K562 (cell line): ENCODE results near the gene SYNM.

Experiments used
- CHD1 ChIP-seq: fragments of 200-600 bp; sonication (generic); IDR thresholded peaks from one replicate; pipeline ENCODE4 v1.6.1; 2012; ENCODE audit warnings: mild to moderate bottlenecking, moderate library complexity, low read length, inconsistent platforms
- CTCF ChIP-seq, 3 experiments: IDR thresholded peaks in 2 of 3; conservative IDR thresholded peaks in 1 of 3; 2 replicates each; pipeline ENCODE4 v1.5.1; 2011 to 2012; ENCODE audit warnings: low read length in 3 of 3, mild to moderate bottlenecking in 3 of 3, control low read depth in 2 of 3, improper control_type of control experiment in 1 of 3, inconsistent platforms in 1 of 3, low read depth in 1 of 3, mixed read lengths in 1 of 3, moderate library complexity in 1 of 3; ENCODE audit not compliant: insufficient read depth in 2 of 3
- CUX1 ChIP-seq: fragments of 200-800 bp; sonication (Bioruptor generic); IDR thresholded peaks from 2 replicates; pipeline ENCODE4 v1.6.1; 2016; ENCODE audit warnings: missing genetic modification characterization, missing compliant biosample characterization
- HEY1 ChIP-seq: fragments of 250-450 bp; sonication (Bioruptor Pico); IDR thresholded peaks from 2 replicates; pipeline ENCODE4 v1.5.0; 2020; ENCODE audit warnings: mild to moderate bottlenecking, moderate library complexity, borderline replicate concordance
- HMGN3 ChIP-seq: IDR thresholded peaks from 2 replicates; pipeline ENCODE4 v1.6.1; 2011; ENCODE audit warnings: borderline replicate concordance, low read depth, mild to moderate bottlenecking, mixed read lengths, low read length; ENCODE audit not compliant: insufficient read length; ENCODE audit errors: extremely low read depth
- MYC ChIP-seq, 2 experiments: fragments of 250-450 bp in 1 of 2; sonication (Bioruptor Pico) in 1 of 2; IDR thresholded peaks; 2 replicates each; pipeline versions ENCODE4 v1.5.1 to v1.6.1; 2012 to 2021; ENCODE audit warnings: low read depth in 2 of 2, borderline replicate concordance in 1 of 2, improper control_type of control experiment in 1 of 2, low read length in 1 of 2, mild to moderate bottlenecking in 1 of 2, moderate library complexity in 1 of 2
- PCBP1 ChIP-seq: fragments of 200-400 bp; formaldehyde crosslinking; IDR thresholded peaks from 2 replicates; pipeline ENCODE4 v1.6.1; 2018; ENCODE audit warnings: mild to moderate bottlenecking, low read depth, low read length; ENCODE audit not compliant: poor library complexity, severe bottlenecking
- PHF8 ChIP-seq: fragments of 200-600 bp; sonication (generic); IDR thresholded peaks from 2 replicates; pipeline ENCODE4 v1.6.1; 2012; ENCODE audit warnings: mixed run types, mild to moderate bottlenecking, inconsistent platforms, low read length, moderate library complexity, borderline replicate concordance
- RFX5 ChIP-seq: IDR thresholded peaks from 2 replicates; pipeline ENCODE4 v1.6.1; 2011; ENCODE audit warnings: low read depth, mild to moderate bottlenecking, improper control_type of control experiment, low read length
- SP1 ChIP-seq: sonication (generic); formaldehyde crosslinking; IDR thresholded peaks from 2 replicates; pipeline ENCODE4 v1.8.1; 2022; ENCODE audit warnings: mild to moderate bottlenecking, missing genetic modification reagents
- TAL1 ChIP-seq: fragments of 450-650 bp; IDR thresholded peaks from 2 replicates; pipeline ENCODE4 v1.6.1; 2016; ENCODE audit warnings: mild to moderate bottlenecking
- ZNF239 ChIP-seq: fragments of 250-450 bp; sonication (Bioruptor Pico); IDR thresholded peaks from 2 replicates; pipeline ENCODE4 v1.4.0; 2020; ENCODE audit warnings: mild to moderate bottlenecking
- ZSCAN29 ChIP-seq: fragments of 450-650 bp; IDR thresholded peaks from 2 replicates; pipeline ENCODE4 v1.6.1; 2017

GRCh38 chr15:99086327-99086667 is 18.6 kb upstream of the SYNM start:
- TF ChIP-seq ZNF239 (CRISPR knock-in tag), result no peak
- TF ChIP-seq MYC (IDR thresholded peaks at IDR 0.05; ENCODE audit: low read depth, low read length), result no peak
- no peak for TF ChIP-seq MYC (CRISPR knock-in tag; IDR thresholded peaks at IDR 0.05; ENCODE audit: borderline replicate concordance, low read depth)
- no peak for TF ChIP-seq SP1 (CRISPR knock-in tag)
- TF ChIP-seq HMGN3, result no peak
- no peak for TF ChIP-seq CHD1
- no peak for TF ChIP-seq RFX5
- TF ChIP-seq TAL1, result no peak
- TF ChIP-seq CUX1 (CRISPR knock-in tag), result no peak
- TF ChIP-seq PHF8, result no peak
- TF ChIP-seq ZSCAN29, result no peak
- TF ChIP-seq CTCF (IDR thresholded peaks at IDR 0.05 in 2 of 3, conservative IDR thresholded peaks at IDR 0.05 in 1 of 3; ENCODE audit: insufficient read depth in 2 of 3, low read depth in 1 of 3, low read length in 3 of 3), result no peak
- no peak for TF ChIP-seq PCBP1
- no peak for TF ChIP-seq HEY1 (CRISPR knock-in tag)
